ENCODE data around the gene SLC24A4. TPM values are rescaled to one million over a fixed set of nuclear protein-coding genes. Genes with fewer than 3 reads are reported as not detected.

The SLC24A4 gene
- total RNA-seq, 3 donors from 2014 or later = 0.15 to 0.96 TPM; not detected in 1

- peaks cover 0 to 4% of the 10 kb centered on the region in 2 donors for H3K4me1 ChIP-seq
- no peak overlapping the region for H3K27ac ChIP-seq
- intact Hi-C loops (cut with DNase I; ENCODE audit: low total_unique reads) = loop anchor here (10.0 kb wide), 1 partner anchor 45 kb away; no protein-coding TSS in a partner anchor
- H3K4me3 ChIP-seq = no peak overlapping the region
- no peaks in the 10 kb centered on the region for H3K36me3 ChIP-seq
- TF ChIP-seq POLR2AphosphoS5 (IDR thresholded peaks at IDR 0.05) = no peak
- no peak for TF ChIP-seq POLR2A (IDR thresholded peaks at IDR 0.05)
- TF ChIP-seq CTCF (IDR thresholded peaks at IDR 0.05) = no peak
- no peak for DNase-seq (ENCODE audit: low spot score in 2 of 2)
- H3K27me3 ChIP-seq = no peaks in the 10 kb centered on the region
- no peaks in the 10 kb centered on the region for H3K9me3 ChIP-seq
Observed at GRCh38 chr14:92519246-92520101, 196.5 kb downstream of the SLC24A4 start.

GRCh38 chr14:92520102-92521057 lies 197.4 kb downstream of the SLC24A4 start:
- H3K4me3 ChIP-seq = no peak overlapping the region
- intact Hi-C loops (cut with DNase I; ENCODE audit: low total_unique reads) = loop anchor here (10.0 kb wide), 1 partner anchor 46 kb away; no protein-coding TSS in a partner anchor
- H3K4me1 ChIP-seq = no peaks in the 10 kb centered on the region
- no peaks in the 10 kb centered on the region for H3K9me3 ChIP-seq
- TF ChIP-seq POLR2A (IDR thresholded peaks at IDR 0.05) (no peak), POLR2AphosphoS5 (IDR thresholded peaks at IDR 0.05) (no peak), CTCF (IDR thresholded peaks at IDR 0.05) (no peak)
- no peak for DNase-seq (ENCODE audit: low spot score in 2 of 2)
- H3K27me3 ChIP-seq = no peaks in the 10 kb centered on the region
- H3K27ac ChIP-seq = no peak overlapping the region
- H3K36me3 ChIP-seq = no peaks in the 10 kb centered on the region

- no peaks in the 10 kb centered on the region for H3K27me3 ChIP-seq
- no peaks in the 10 kb centered on the region for H3K9me3 ChIP-seq
- H3K36me3 ChIP-seq = no peaks in the 10 kb centered on the region
- H3K27ac ChIP-seq = no peak overlapping the region
- no peak overlapping the region for H3K4me3 ChIP-seq
- TF ChIP-seq CTCF (IDR thresholded peaks at IDR 0.05) (no peak), POLR2A (IDR thresholded peaks at IDR 0.05) (no peak), POLR2AphosphoS5 (IDR thresholded peaks at IDR 0.05) (no peak)
- intact Hi-C loops (cut with DNase I; ENCODE audit: low total_unique reads) = loop anchor here (10.0 kb wide), 1 partner anchor 46 kb away; no protein-coding TSS in a partner anchor
- no peak for DNase-seq (ENCODE audit: low spot score in 2 of 2)
- H3K4me1 ChIP-seq = no peaks in the 10 kb centered on the region
Observed at GRCh38 chr14:92521058-92521415, 198.1 kb downstream of the SLC24A4 start.

- TF ChIP-seq CTCF (IDR thresholded peaks at IDR 0.05) (no peak), POLR2A (IDR thresholded peaks at IDR 0.05) (no peak), POLR2AphosphoS5 (IDR thresholded peaks at IDR 0.05) (no peak)
- no peaks in the 10 kb centered on the region for H3K27me3 ChIP-seq
- H3K27ac ChIP-seq = no peak overlapping the region
- no peaks in the 10 kb centered on the region for H3K9me3 ChIP-seq
- no peak for DNase-seq (ENCODE audit: low spot score in 2 of 2)
- H3K4me1 ChIP-seq = no peaks in the 10 kb centered on the region
- intact Hi-C loops (cut with DNase I; ENCODE audit: low total_unique reads) = loop anchor here (10.0 kb wide), 1 partner anchor 49 kb away; no protein-coding TSS in a partner anchor
- no peaks in the 10 kb centered on the region for H3K36me3 ChIP-seq
- no peak overlapping the region for H3K4me3 ChIP-seq
Observed at GRCh38 chr14:92523752-92524151, 200.8 kb downstream of the SLC24A4 start.

Data from breast epithelium (tissue), 4 donors.